Endothelial cell of umbilical vein (primary cell): ENCODE measurements around the gene SLC6A9.

Experiments used
- MYC ChIP-seq: IDR thresholded peaks from one replicate; pipeline ENCODE4 v1.6.1; 2011; ENCODE audit warnings: mild to moderate bottlenecking, low read depth, low read length
- TF ChIP-seq, protein P1 (sequence below), 2 donors: IDR thresholded peaks; 1 replicate in 1 of 2; 2 replicates in 1 of 2; pipeline ENCODE4 v1.5.1; 2011; ENCODE audit warnings: low read length in 2 of 2, mild to moderate bottlenecking in 2 of 2, moderate library complexity in 2 of 2, control low read depth in 1 of 2, inconsistent platforms in 1 of 2, low read depth in 1 of 2; ENCODE audit not compliant: insufficient read depth in 1 of 2; ENCODE audit errors: extremely low read depth in 1 of 2

DNA sequence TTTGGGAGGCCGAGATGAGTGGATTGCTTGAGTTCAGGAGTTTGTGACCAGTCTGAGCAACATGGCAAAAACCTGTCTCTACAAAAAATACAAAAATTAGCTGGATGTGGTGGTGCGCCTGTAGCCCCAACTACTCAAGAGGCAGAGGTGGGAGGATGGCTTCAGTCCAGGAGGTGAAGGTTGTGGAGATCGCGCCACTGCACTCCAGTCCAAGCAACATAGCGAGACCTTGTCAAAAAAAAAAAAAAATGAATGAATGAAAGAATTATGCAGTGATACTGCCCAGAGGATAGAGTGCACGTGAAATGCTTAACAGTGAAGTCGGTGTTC lies 61.9 kb downstream of the SLC6A9 start:
- TF ChIP-seq, protein P1, sequence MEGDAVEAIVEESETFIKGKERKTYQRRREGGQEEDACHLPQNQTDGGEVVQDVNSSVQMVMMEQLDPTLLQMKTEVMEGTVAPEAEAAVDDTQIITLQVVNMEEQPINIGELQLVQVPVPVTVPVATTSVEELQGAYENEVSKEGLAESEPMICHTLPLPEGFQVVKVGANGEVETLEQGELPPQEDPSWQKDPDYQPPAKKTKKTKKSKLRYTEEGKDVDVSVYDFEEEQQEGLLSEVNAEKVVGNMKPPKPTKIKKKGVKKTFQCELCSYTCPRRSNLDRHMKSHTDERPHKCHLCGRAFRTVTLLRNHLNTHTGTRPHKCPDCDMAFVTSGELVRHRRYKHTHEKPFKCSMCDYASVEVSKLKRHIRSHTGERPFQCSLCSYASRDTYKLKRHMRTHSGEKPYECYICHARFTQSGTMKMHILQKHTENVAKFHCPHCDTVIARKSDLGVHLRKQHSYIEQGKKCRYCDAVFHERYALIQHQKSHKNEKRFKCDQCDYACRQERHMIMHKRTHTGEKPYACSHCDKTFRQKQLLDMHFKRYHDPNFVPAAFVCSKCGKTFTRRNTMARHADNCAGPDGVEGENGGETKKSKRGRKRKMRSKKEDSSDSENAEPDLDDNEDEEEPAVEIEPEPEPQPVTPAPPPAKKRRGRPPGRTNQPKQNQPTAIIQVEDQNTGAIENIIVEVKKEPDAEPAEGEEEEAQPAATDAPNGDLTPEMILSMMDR (IDR thresholded peaks at IDR 0.05; ENCODE audit: extremely low read depth in 1 of 2, insufficient read depth in 1 of 2, low read depth in 1 of 2, low read length in 2 of 2): no peak
- TF ChIP-seq MYC: no peak
